HG02588 (cell line): ENCODE data around the gene TCF20.

Experiments used
- ATAC-seq: cut with Tn5 transposase; IDR thresholded peaks from one replicate; pipeline ENCODE4 v1.9.1; 2021; ENCODE audit warnings: mild to moderate bottlenecking, moderate library complexity; ENCODE audit not compliant: unreplicated experiment

TCF20 gene

DNA sequence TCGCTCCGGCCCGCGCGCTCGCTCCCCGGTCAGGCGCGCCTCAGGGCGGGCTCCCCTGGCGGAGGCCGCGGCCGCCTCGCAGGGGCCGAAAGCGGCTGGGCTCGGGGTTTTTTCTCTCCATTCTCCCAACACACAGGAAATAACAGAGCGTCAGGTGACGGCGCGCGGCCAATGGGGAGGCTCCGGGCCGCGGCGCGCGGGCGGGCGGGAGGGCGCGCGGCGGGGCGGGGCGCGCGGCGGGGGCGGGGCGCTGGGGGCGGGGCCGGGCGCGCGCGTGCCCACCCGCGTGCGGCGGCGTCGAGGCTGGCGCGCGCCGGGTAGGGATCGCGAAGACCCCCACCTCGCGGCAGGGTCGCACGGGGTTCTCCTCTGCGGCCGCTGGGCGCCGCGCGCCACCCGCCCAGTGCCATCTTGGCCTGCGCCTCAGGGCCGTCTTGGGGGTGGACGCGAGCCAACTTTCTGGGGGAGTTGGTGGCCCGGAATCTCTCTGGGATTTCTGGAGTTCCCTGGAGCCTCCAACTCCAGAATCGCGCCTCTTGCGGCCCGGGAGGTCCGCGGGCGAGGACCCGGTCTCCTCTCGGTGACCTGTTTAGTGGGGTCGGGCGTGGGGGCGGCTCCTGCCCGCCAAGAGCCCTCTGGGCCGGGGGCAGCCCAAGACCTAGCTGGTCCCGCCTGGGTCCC is at the start of gene TCF20:
TSS of gene TCF20 (minus strand) at position 144 of the 681 bp plus-strand sequence. CDS start 55,348 bp downstream, outside the sequence.
- ATAC-seq, result peak; percentile 66

GRCh38 chr22:42319386-42319785 is 48.9 kb upstream of the TCF20 start:
- no peak for ATAC-seq

- ATAC-seq, result no peak
Measured at GRCh38 chr22:42318967-42319366, 48.5 kb upstream of the TCF20 start.

DNA sequence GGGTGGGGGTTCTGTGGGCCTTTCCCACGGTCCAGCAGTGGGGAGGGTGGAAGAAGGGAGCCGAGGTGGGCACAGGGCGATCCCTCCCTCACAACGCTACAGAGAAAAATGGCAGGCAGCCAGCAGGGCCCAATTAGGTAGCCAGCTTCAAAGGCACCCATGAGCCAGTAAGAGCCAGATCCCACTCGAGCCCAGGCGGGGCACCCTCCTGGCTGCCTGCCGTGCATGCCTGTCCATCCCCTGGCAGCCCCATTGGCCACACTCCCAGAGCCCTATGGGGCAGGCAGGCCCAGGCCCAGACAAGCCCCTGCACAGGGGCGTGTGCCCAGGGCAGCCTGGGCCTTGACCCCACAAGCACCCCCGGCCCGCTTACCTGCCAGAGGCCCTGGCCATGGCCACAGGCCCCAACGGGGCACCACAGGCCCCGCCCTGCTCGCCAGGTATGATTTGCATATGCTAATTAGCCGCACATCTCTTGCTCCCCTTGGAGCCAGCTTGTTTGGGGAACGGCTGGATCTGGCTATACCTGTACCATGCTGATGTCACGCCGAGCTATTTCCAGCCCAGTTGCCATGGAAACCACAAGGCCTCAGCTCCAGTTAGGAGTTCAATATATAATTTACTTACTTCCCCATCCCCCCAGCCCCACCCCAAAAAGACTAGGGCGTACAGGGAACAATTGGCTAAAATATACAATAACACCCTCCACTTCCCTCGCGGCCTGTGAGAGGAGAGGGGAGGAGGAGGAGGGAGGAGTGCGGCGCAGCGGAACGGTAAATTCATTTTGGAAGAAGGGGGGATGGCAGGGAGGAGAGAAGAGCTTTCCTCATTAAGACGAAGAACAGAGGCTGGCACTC is 47.5 kb upstream of the TCF20 start:
- no peak for ATAC-seq

DNA sequence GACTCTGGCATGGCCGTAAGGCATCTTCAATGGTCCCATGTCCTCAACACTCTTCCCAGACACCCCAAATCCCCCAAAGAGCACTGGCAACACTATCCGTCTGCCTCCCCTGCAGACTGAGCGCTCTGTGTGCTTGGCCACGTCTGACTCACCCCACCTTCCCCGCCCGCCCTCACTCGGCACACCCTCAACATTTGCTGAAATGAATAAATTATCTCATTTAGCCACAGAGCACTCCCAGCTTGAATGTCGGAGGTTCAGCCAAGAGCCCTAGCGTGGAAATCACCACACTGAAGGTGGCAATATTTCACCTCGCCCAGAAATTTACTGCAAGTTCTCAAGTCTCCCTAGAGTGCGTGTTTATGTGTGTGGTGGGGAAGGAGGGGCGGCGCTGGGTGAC is 46.6 kb upstream of the TCF20 start:
- ATAC-seq, result no peak

GRCh38 chr22:42315392-42315756 is 44.9 kb upstream of the TCF20 start:
- no peak for ATAC-seq

DNA sequence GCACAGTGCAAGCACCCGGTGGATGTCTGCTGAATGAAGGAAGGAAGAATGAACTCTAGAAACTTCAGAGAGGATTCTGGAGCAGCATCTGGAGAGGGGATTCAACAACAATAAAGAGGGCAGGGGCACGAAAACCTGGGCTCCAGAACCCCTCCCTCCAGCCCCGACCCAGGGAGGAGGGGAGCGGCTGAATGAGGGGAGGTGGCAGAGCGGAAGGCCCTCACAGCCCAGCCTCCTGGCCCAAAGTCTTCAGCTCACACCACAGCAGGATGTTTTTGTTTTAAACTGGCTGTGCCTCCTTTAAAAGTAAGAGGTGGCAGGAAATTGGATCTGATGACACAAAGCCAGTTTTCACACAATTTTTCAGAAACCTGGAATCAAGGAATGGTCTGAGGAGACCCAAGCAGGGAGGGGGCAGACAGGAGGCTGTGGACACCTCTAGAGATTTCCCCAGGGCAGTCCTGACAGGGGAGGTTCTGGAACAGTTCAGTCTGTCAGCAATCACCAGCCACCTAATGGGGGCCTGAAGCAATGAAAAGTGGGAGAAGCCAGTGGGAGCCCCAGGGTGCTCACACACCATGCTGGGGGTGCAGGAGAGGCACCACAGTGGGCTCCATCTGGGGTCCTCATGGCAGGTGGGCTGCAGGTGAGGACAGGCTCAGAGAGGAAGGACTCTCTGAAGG is 44.4 kb upstream of the TCF20 start:
- no peak for ATAC-seq

GRCh38 chr22:42313804-42314581 is 43.5 kb upstream of the TCF20 start:
- ATAC-seq, result no peak

- ATAC-seq, result no peak
Measured at GRCh38 chr22:42313204-42313603, 42.8 kb upstream of the TCF20 start.

GRCh38 chr22:42310291-42311015 is 40.0 kb upstream of the TCF20 start:
- ATAC-seq, result no peak

DNA sequence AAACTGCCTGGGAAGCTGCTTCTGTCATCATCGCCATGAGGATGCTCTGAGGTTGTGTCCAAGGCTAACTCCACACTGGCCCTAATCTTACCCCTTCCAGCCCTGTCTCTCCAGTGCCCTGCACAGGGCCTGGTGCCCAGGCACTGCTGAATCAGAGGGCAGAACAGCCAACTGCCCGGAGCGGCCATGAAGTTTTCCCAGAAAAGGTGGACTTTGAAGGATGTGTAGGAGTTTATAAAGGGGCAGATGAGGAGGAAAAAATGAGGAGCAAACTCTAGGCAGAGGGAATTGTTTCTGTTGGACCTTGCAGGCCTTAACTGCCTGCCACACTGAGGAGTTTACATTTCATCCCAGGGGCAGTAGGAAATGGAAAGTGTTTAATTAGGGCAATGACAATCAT is 39.4 kb upstream of the TCF20 start:
- no peak for ATAC-seq

- no peak for ATAC-seq
Measured at GRCh38 chr22:42308892-42309468, 38.5 kb upstream of the TCF20 start.

GRCh38 chr22:42307806-42308563 is 37.5 kb upstream of the TCF20 start:
- no peak for ATAC-seq

DNA sequence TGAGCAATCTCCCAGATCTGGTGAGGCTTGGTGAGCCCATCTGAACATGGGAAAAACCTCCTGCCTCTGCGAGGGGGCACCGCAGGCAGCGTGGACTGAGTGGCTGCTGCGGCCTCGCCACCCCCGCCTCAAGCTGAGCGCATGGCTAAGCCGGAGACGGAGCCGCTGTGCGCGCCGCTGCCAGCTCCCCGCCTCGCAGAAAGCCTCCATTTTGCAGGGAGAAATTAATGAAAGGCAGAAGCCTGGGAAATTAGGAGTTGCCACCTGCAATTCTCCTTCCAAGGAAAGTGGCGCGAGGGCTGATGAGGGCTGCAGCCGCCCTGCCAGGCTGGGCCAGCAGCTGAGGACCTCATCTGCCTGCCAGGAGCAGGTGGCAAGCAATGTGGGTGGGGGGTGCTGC is 35.6 kb upstream of the TCF20 start:
- ATAC-seq, result no peak

DNA sequence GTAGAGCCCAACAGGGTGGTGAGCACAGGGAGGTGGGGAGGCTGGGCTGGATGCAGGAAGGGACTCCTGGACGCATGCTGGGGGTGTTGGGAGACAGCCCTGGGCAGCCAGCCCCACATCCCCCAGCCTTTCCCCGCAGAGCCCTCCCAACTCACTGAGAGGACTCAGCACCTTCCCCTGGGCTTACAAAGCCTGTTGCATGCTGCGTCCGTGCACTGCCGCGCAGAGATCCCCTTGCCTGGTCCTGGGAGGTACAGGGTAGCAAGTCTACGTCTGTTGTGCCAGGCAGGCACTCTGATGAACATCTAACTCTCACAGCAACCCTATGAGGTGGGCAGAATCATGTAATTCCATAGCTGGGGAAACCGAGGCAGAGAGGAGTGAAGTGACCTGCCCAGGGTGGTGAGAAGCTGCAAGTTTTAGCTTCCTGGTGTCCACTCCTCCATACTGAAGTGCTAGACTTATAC is 33.9 kb upstream of the TCF20 start:
- no peak for ATAC-seq

- ATAC-seq, result no peak
Measured at GRCh38 chr22:42303396-42304323, 33.2 kb upstream of the TCF20 start.

GRCh38 chr22:42301742-42302102 is 31.3 kb upstream of the TCF20 start:
- ATAC-seq, result no peak

DNA sequence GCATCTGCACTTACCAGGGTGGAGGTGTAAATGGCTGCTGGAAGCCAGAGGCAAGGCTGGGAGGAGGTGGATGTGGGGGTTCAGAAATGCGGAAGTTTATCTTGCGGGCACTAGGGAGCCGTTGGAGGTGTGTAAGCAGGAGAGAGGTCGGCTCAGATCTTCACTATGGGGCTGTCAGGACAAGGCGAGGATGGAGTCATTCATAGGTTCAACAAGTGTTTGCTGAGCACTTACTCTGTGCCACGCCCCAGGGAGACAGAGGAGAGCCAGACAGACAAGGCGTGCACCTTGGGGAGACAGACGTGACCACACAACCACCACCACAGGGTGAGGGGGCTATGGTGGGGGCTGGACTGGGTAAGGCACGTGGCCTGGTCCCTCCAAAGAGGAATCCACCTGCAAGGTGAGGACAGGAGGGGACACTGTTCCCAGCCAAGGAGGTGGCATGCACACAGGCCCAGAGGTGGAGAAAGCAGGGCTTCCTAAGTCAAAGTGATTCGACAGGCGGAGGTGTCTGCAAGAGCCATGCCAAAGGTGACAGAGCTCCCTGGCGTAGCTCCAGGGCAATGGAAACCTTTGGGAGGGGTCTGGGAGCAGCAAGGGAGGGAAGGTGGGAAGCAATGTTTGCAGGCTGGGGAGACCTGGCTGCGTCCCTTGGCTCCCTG is 30.8 kb upstream of the TCF20 start:
- no peak for ATAC-seq
